OCI-LY1 (cell line): ENCODE data around the gene L3HYPDH.

Experiments
- CTCF ChIP-seq: fragments of 200-600 bp; sonication (generic), shearing (Covaris generic); IDR thresholded peaks from 2 replicates; pipeline ENCODE4 v1.5.1; 2017; ENCODE audit warnings: mild to moderate bottlenecking, antibody characterized with exemption, low read length, moderate library complexity, mixed read lengths
- EZH2 ChIP-seq: fragments of 200-600 bp; sonication (generic), shearing (Covaris generic); IDR thresholded peaks from 2 replicates; pipeline ENCODE4 v1.8.0; 2017; ENCODE audit warnings: borderline replicate concordance, mixed run types, mild to moderate bottlenecking, antibody characterized with exemption, low read length, moderate library complexity, mixed read lengths

- TF ChIP-seq CTCF (peak; percentile 18; the same call in 1 of the 2 replicates), EZH2 (no peak)
Observed at GRCh38 chr14:59428581-59429012, 55.6 kb downstream of the L3HYPDH start.
